Mucosa of descending colon (tissue), 3 donors: ENCODE data around the gene YBX1. TPM values are rescaled to one million over a fixed set of nuclear protein-coding genes. Genes with fewer than 3 reads are reported as not detected.
"Not testable (repeated sequence)": the region's sequence is repeated elsewhere in the genome, so short reads cannot be mapped to it uniquely, and the experiment has no call there.

ENCODE experiments used
- ATAC-seq: fragments of 200-7000 bp; cut with Tn5 transposase; one replicate; pipeline ENCODE4 v1.9.1; 2020; ENCODE audit warnings: mild to moderate bottlenecking, moderate library complexity
- DNase-seq, 3 donors: peaks; one replicate each; pipeline ENCODE4 v3.0.0-alpha.2; 2020
- H3K36me3 ChIP-seq: fragments of 200-600 bp; one replicate; pipeline ENCODE4 v1.8.0; 2021; ENCODE audit warnings: low read depth, mild to moderate bottlenecking
- H3K4me1 ChIP-seq: fragments of 200-600 bp; one replicate; pipeline ENCODE4 v1.8.0; 2021; ENCODE audit warnings: low read depth, mild to moderate bottlenecking
- H3K4me3 ChIP-seq: fragments of 200-600 bp; one replicate; pipeline ENCODE4 v1.8.0; 2021; ENCODE audit warnings: mild to moderate bottlenecking
- H3K9me3 ChIP-seq: fragments of 200-600 bp; one replicate; pipeline ENCODE4 v1.8.0; 2021; ENCODE audit warnings: mild to moderate bottlenecking
- CTCF ChIP-seq: fragments of 200-600 bp; IDR thresholded peaks from one replicate; pipeline ENCODE4 v1.8.0; 2022; ENCODE audit warnings: antibody characterized with exemption, mild to moderate bottlenecking
- intact Hi-C, 2 donors: fragments of 100-400 bp; cut with DNase I in 1 of 2; cut with micrococcal nuclease in 1 of 2; formaldehyde crosslinking; loops; one replicate each; pipeline versions ENCODE4 v1.11.0 to v1.11.1; 2022; cut with DNase I, micrococcal nuclease
- total RNA-seq, 3 donors: library from RNA; stranded (reverse); fragmentation: NEBNext Ultra II Directional in 2 of 3; extraction: Animal tissue kit (Norgen Biotek cat#: 25700) in 2 of 3; gene quantifications; one replicate each; pipeline versions ENCODE4 v1.2.1 to v1.2.4, GENCODE V29; 2021 to 2023
- donor health status: DM: no; HTN: no; CAD: no; lungs with moderate emphysema.
- donor health status: DM: no; HTN: no; CAD: no.
- donor health status: DM: no; HTN: yes; CAD: no.

YBX1 gene
- total RNA-seq, 3 donors from 2014 or later = 377 to 521 (median 511) TPM

GRCh38 chr1:42748461-42749410, 66.5 kb downstream of the YBX1 start:
- no peaks in the 10 kb centered on the region for H3K4me1 ChIP-seq
- no peak for TF ChIP-seq CTCF
- no peaks in the 10 kb centered on the region for H3K36me3 ChIP-seq
- H3K9me3 ChIP-seq = no peaks in the 10 kb centered on the region
- no peak for ATAC-seq
- intact Hi-C loops = loop anchor here in 1 of 2 donors (10.0 kb wide), 1 partner anchor 174 kb away; no protein-coding TSS in a partner anchor
- DNase-seq = no peak
- H3K4me3 ChIP-seq = no peak overlapping the region

GRCh38 chr1:42750041-42750440, 67.8 kb downstream of the YBX1 start:
- no peak for DNase-seq

GRCh38 chr1:42751511-42752070, 69.4 kb downstream of the YBX1 start:
- H3K4me1 ChIP-seq, ATAC-seq, H3K9me3 ChIP-seq, intact Hi-C loops, DNase-seq, H3K36me3 ChIP-seq, H3K4me3 ChIP-seq: not testable (repeated sequence)

More at GRCh38 chr1:42750041-42750440, 67.8 kb downstream of the YBX1 start:
- H3K36me3 ChIP-seq = no peaks in the 10 kb centered on the region
- no peaks in the 10 kb centered on the region for H3K4me1 ChIP-seq
- no peak for TF ChIP-seq CTCF
- no peak for ATAC-seq
- H3K9me3 ChIP-seq = no peaks in the 10 kb centered on the region
- H3K4me3 ChIP-seq = no peak overlapping the region
- intact Hi-C loops = no loop called here

- DNase-seq (no peak), ATAC-seq (no peak)
- no peaks in the 10 kb centered on the region for H3K36me3 ChIP-seq
- no peak for TF ChIP-seq CTCF
- H3K4me3 ChIP-seq = no peak overlapping the region
- intact Hi-C loops = no loop called here
- no peaks in the 10 kb centered on the region for H3K4me1 ChIP-seq
- no peaks in the 10 kb centered on the region for H3K9me3 ChIP-seq
These were observed 70.1 kb downstream of the YBX1 start for GRCh38 chr1:42752284-42752683.

GRCh38 chr1:42753070-42753469, 70.9 kb downstream of the YBX1 start:
- TF ChIP-seq CTCF = no peak
- no peak overlapping the region for H3K4me3 ChIP-seq
- DNase-seq = no peak
- H3K9me3 ChIP-seq = no peaks in the 10 kb centered on the region
- ATAC-seq = no peak
- no peaks in the 10 kb centered on the region for H3K36me3 ChIP-seq
- intact Hi-C loops = no loop called here
- no peaks in the 10 kb centered on the region for H3K4me1 ChIP-seq

Other genes with a start within 250 kb of the YBX1 start
- gene ZMYND12, start 226.4 kb upstream of the YBX1 start, total RNA-seq = 1 to 10 TPM; 1.2 to 3.0 (median 2.2) TPM
- 10 to 100 TPM; 62.2 to 90.5 (median 75.8) TPM for gene PPCS, start 225.9 kb upstream of the YBX1 start, total RNA-seq
- gene CCDC30, start 219.1 kb upstream of the YBX1 start, total RNA-seq = 1 to 10 TPM; 2.2 to 3.8 (median 3.7) TPM
- gene PPIH, start 24.0 kb upstream of the YBX1 start, total RNA-seq = 10 to 100 TPM; 20.1 to 47.7 (median 23.3) TPM
- gene CLDN19, start 57.8 kb downstream of the YBX1 start, total RNA-seq = under 1 TPM in 1 of 3 donors, not detected in 2; 0.09 TPM
- gene P3H1, start 84.6 kb downstream of the YBX1 start, total RNA-seq = 10 to 100 TPM in 2 of 3 donors, 1 to 10 TPM in 1; 8.0 to 20.0 (median 14.5) TPM
- 1 to 10 TPM; 4.4 to 9.8 (median 7.1) TPM for gene C1orf50, start 84.8 kb downstream of the YBX1 start, total RNA-seq
- not detected for gene TMEM269, start 102.6 kb downstream of the YBX1 start, total RNA-seq
- gene ERMAP, start 134.7 kb downstream of the YBX1 start, total RNA-seq = 10 to 100 TPM; 15.3 to 17.9 (median 16.7) TPM
- gene SVBP, start 135.0 kb downstream of the YBX1 start, total RNA-seq = 10 to 100 TPM; 14.9 to 20.3 (median 15.4) TPM
- 10 to 100 TPM in 1 of 3 donors, 1 to 10 TPM in 2; 5.9 to 10.8 (median 5.9) TPM for gene ZNF691, start 164.2 kb downstream of the YBX1 start, total RNA-seq